MM.1S (cell line): ENCODE measurements around the gene MEGF9.

Source experiments
- DNase-seq: peaks from one replicate; pipeline ENCODE4 v3.0.0-alpha.2; 2015
- H2AFZ ChIP-seq: fragments of 300-600 bp; sonication (generic); 2 replicates; pipeline ENCODE4 v1.6.0; 2016; ENCODE audit warnings: antibody characterized with exemption, low read length
- H3F3A ChIP-seq: fragments of 300-600 bp; sonication (generic); 2 replicates; pipeline ENCODE4 v1.6.1; 2016; ENCODE audit warnings: mild to moderate bottlenecking, antibody characterized with exemption, low read length, moderate library complexity, mixed read lengths; ENCODE audit not compliant: insufficient read depth
- H3K27ac ChIP-seq: fragments of 300-600 bp; sonication (generic); 2 replicates; pipeline ENCODE4 v1.5.1; 2016; ENCODE audit warnings: mild to moderate bottlenecking, low read length
- H3K27me3 ChIP-seq: fragments of 300-600 bp; sonication (generic); replicated peaks from 2 replicates; pipeline ENCODE4 v1.6.0; 2016; ENCODE audit warnings: low read length; ENCODE audit not compliant: insufficient read depth
- H3K36me3 ChIP-seq: fragments of 300-600 bp; sonication (generic); replicated peaks from 2 replicates; pipeline ENCODE4 v1.6.1; 2016; ENCODE audit warnings: mild to moderate bottlenecking, low read length, mixed read lengths; ENCODE audit not compliant: insufficient read depth
- H3K4me1 ChIP-seq: fragments of 300-600 bp; sonication (generic); 2 replicates; pipeline ENCODE4 v1.6.1; 2016; ENCODE audit warnings: low read length, mixed read lengths
- H3K4me2 ChIP-seq: fragments of 300-600 bp; sonication (generic); 2 replicates; pipeline ENCODE4 v1.6.0; 2016; ENCODE audit warnings: low read depth, low read length
- H3K4me3 ChIP-seq: fragments of 300-600 bp; sonication (generic); 2 replicates; pipeline ENCODE4 v1.5.1; 2016; ENCODE audit warnings: low read length, mixed read lengths
- H3K79me2 ChIP-seq: fragments of 300-600 bp; sonication (generic); 2 replicates; pipeline ENCODE4 v1.6.1; 2016; ENCODE audit warnings: mixed run types, low read length, mixed read lengths
- H3K9ac ChIP-seq: fragments of 300-600 bp; sonication (generic); 2 replicates; pipeline ENCODE4 v1.6.1; 2016; ENCODE audit warnings: low read length, mixed read lengths
- H3K9me2 ChIP-seq: fragments of 300-600 bp; sonication (generic); replicated peaks from 2 replicates; pipeline ENCODE4 v1.6.1; 2016; ENCODE audit warnings: mild to moderate bottlenecking, low read length, mixed read lengths; ENCODE audit not compliant: insufficient read depth
- H3K9me3 ChIP-seq: fragments of 300-600 bp; sonication (generic); replicated peaks from 2 replicates; pipeline ENCODE4 v1.6.1; 2016; ENCODE audit warnings: mild to moderate bottlenecking, low read length, mixed read lengths; ENCODE audit not compliant: insufficient read depth
- H4K20me1 ChIP-seq: fragments of 300-600 bp; sonication (generic); 2 replicates; pipeline ENCODE4 v1.6.1; 2016; ENCODE audit warnings: mild to moderate bottlenecking, low read length, moderate library complexity, mixed read lengths; ENCODE audit not compliant: insufficient read depth
- CTCF ChIP-seq: fragments of 300-600 bp; sonication (generic); IDR thresholded peaks from 2 replicates; pipeline ENCODE4 v1.5.1; 2016; ENCODE audit warnings: antibody characterized with exemption, low read length, mixed read lengths
- EZH2 ChIP-seq: fragments of 300-600 bp; sonication (generic); optimal IDR thresholded peaks from 2 replicates; pipeline ENCODE3; 2017; ENCODE audit warnings: low read depth, mild to moderate bottlenecking, antibody characterized with exemption, low read length, mixed read lengths
- EZH2phosphoT487 ChIP-seq: fragments of 300-600 bp; sonication (generic); IDR thresholded peaks from 2 replicates; pipeline ENCODE4 v1.6.1; 2018; ENCODE audit warnings: antibody characterized with exemption, low read length

The MEGF9 gene

GRCh38 chr9:120701248-120701647, 13.0 kb downstream of the MEGF9 start:
- no peak overlapping the region for H3K4me2 ChIP-seq
- no peaks in the 10 kb centered on the region for H3F3A ChIP-seq
- H3K27me3 ChIP-seq: no peaks in the 10 kb centered on the region
- H3K9ac ChIP-seq: no peak overlapping the region
- no peaks in the 10 kb centered on the region for H3K36me3 ChIP-seq
- H3K4me1 ChIP-seq: no peaks in the 10 kb centered on the region
- H3K9me3 ChIP-seq: no peaks in the 10 kb centered on the region
- no peak overlapping the region for H2AFZ ChIP-seq
- H3K4me3 ChIP-seq: no peak overlapping the region
- no peaks in the 10 kb centered on the region for H3K9me2 ChIP-seq
- no peak for TF ChIP-seq EZH2phosphoT487
- TF ChIP-seq CTCF: no peak
- no peak for TF ChIP-seq EZH2
- H3K27ac ChIP-seq: no peak overlapping the region
- no peak for DNase-seq
- H4K20me1 ChIP-seq: no peaks in the 10 kb centered on the region
- H3K79me2 ChIP-seq: peaks cover 4% of the 10 kb centered on the region; the same call in 1 of the 2 replicates

GRCh38 chr9:120698766-120699165, 15.5 kb downstream of the MEGF9 start:
- no peak overlapping the region for H2AFZ ChIP-seq
- no peaks in the 10 kb centered on the region for H3K9me2 ChIP-seq
- no peak for DNase-seq
- H3K36me3 ChIP-seq: no peaks in the 10 kb centered on the region
- 0 out of 2 replicates have a peak, but pooled peaks cover 3% of the 10 kb centered on the region for H3F3A ChIP-seq
- H3K4me1 ChIP-seq: peaks cover 6% of the 10 kb centered on the region; the same call in 1 of the 2 replicates
- H3K27ac ChIP-seq: no peak overlapping the region
- H3K79me2 ChIP-seq: no peaks in the 10 kb centered on the region
- H3K9me3 ChIP-seq: no peaks in the 10 kb centered on the region
- TF ChIP-seq EZH2 (no peak), CTCF (no peak), EZH2phosphoT487 (no peak)
- H3K9ac ChIP-seq: no peak overlapping the region
- H3K27me3 ChIP-seq: no peaks in the 10 kb centered on the region
- H3K4me3 ChIP-seq: no peak overlapping the region
- H3K4me2 ChIP-seq: no peak overlapping the region
- no peaks in the 10 kb centered on the region for H4K20me1 ChIP-seq

- DNase-seq: no peak
- 0 out of 2 replicates have a peak, but pooled peaks cover 3% of the 10 kb centered on the region for H3F3A ChIP-seq
- no peaks in the 10 kb centered on the region for H4K20me1 ChIP-seq
- H3K27ac ChIP-seq: no peak overlapping the region
- H3K4me1 ChIP-seq: peaks cover 6% of the 10 kb centered on the region; the same call in 1 of the 2 replicates
- no peaks in the 10 kb centered on the region for H3K27me3 ChIP-seq
- H3K4me3 ChIP-seq: no peak overlapping the region
- no peaks in the 10 kb centered on the region for H3K79me2 ChIP-seq
- H3K4me2 ChIP-seq: no peak overlapping the region
- no peaks in the 10 kb centered on the region for H3K36me3 ChIP-seq
- H3K9me3 ChIP-seq: no peaks in the 10 kb centered on the region
- no peak overlapping the region for H3K9ac ChIP-seq
- TF ChIP-seq CTCF (no peak), EZH2phosphoT487 (no peak), EZH2 (no peak)
- no peak overlapping the region for H2AFZ ChIP-seq
- no peaks in the 10 kb centered on the region for H3K9me2 ChIP-seq
Measured at GRCh38 chr9:120697448-120697847, 16.8 kb downstream of the MEGF9 start.
